Stimulated activated memory B cell treated with anti-CD40 and anti-IgM and Interleukin-4, amounts not matched to agents 10 μg/mL and 1 μg/mL and 100 μg/mL, for 72 hours (primary cell): Measurements from ENCODE around the gene C1orf185.
"Not testable (repeated sequence)": the region's sequence is repeated elsewhere in the genome, so short reads cannot be mapped to it uniquely, and the experiment has no call there.

Experiments used
- ATAC-seq: fragments of 150-1000 bp; cut with Tn5 transposase; 2 replicates; pipeline ENCODE4 v1.10.0; 2021
- H3K27ac Mint-ChIP-seq: one replicate; pipeline ENCODE4 v1.8.0; 2022; ENCODE audit warnings: mild to moderate bottlenecking, mixed read lengths
- H3K27me3 Mint-ChIP-seq: one replicate; pipeline ENCODE4 v1.8.0; 2022; ENCODE audit warnings: mixed read lengths
- H3K36me3 Mint-ChIP-seq: one replicate; pipeline ENCODE4 v1.8.0; 2022; ENCODE audit warnings: mixed read lengths
- H3K4me1 Mint-ChIP-seq: one replicate; pipeline ENCODE4 v1.8.0; 2022; ENCODE audit warnings: mixed read lengths
- H3K4me3 Mint-ChIP-seq: one replicate; pipeline ENCODE4 v1.8.0; 2022; ENCODE audit warnings: mild to moderate bottlenecking, moderate library complexity, mixed read lengths
- H3K9me3 Mint-ChIP-seq: one replicate; pipeline ENCODE4 v1.8.0; 2022; ENCODE audit warnings: mixed read lengths

C1orf185 gene

DNA sequence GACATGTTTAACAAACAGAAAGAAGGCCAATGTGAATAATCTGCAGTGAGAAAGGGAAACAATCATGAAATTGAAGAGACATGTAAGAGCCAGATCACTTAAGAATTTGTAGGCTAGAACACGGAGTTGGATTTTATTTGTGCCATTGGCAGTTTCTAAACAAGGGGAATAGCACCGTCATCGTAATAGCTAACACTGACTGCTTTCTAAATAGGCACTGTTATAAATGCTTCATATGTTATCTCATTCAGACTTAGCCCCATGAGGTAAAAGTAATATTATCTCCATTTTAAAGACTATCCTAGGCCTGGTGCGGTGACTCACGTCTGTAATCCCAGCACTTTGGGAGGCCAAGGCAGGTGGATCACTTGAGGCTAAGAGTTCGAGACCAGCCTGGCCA, 12.1 kb downstream of the C1orf185 start:
- Mint-ChIP-seq H3K27me3 (peaks cover 19% of the 10 kb centered on the region), H3K36me3 (no peaks in the 10 kb centered on the region), H3K4me3 (no peak overlapping the region), H3K9me3 (peaks cover 3% of the 10 kb centered on the region), H3K4me1 (peaks cover 2% of the 10 kb centered on the region), H3K27ac (no peak overlapping the region)
- no peak for ATAC-seq

DNA sequence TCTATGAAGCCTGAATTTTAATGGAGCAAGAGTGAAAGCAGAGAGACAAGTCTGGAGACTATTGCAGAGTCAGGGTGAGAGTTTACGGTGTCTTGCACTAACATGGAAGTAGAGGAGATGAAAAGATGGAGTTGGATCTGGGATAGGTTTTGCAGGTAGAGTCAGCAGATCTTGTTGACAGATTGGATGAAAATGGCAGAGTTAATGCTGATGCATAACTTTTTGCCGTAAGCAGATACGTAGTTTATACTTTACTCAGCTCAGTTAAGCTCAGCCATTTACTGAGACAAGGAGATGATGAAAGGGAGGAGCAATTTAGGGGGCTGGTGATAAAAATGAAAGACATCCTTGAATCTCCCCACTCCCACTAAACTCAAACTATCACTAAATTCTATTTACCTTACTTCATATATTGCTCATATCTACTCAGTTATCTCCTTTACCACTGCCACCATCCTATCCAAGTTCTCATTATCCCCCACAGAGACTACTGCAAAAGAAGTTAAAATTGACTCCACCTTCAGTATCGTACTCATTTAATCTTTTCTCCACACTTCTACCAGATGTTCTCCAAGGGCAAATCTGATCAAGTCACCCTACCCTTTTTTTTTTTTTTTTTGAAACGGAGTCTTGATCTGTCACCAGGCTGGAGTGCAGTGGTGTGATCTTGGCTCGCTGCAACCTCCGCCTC, 13.8 kb downstream of the C1orf185 start:
- Mint-ChIP-seq H3K27me3 (peaks cover 28% of the 10 kb centered on the region), H3K4me1 (no peaks in the 10 kb centered on the region), H3K27ac (no peak overlapping the region), H3K9me3 (no peaks in the 10 kb centered on the region), H3K4me3 (no peak overlapping the region), H3K36me3 (no peaks in the 10 kb centered on the region)
- no peak for ATAC-seq

DNA sequence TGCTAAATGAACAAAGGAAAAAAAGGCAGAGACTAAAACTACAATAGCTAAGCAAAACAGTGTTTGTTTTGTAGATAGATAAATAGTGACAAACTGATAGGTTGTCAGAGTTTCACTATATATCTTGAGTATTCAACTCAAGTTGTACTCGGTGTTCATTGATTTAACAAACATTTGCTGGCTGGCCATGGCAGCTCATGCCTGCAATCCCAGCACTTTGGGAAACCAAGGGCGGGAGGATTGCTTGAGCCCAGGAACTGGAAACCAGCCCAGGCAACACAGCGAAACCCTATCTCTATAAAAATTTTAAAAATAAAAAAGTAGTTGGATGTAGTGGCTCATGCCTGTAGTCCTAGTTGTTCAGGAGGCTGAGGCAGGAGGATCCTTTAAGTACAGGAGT, 17.3 kb downstream of the C1orf185 start:
- no peaks in the 10 kb centered on the region for H3K9me3 Mint-ChIP-seq
- no peak for ATAC-seq
- peaks cover 28% of the 10 kb centered on the region for H3K27me3 Mint-ChIP-seq
- no peak overlapping the region for H3K27ac Mint-ChIP-seq
- no peaks in the 10 kb centered on the region for H3K36me3 Mint-ChIP-seq
- H3K4me1 Mint-ChIP-seq: no peaks in the 10 kb centered on the region
- no peak overlapping the region for H3K4me3 Mint-ChIP-seq

DNA sequence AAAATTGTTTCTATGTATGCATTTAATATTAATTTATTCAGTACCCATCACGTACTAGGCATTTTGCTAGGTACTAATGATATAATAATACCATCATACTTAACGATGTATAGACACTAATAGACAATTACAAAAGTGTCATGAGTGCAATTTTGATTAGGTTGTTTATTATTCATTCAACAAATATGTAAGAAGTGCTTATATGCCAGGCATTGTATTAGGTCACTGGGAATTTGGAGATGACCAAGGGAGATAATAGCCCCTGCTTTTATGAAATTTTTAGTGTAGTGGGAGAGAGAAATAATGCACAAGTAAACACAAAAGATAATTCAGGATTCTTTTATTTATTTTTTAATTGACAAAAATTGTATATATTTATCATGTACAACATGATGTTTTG, 18.6 kb downstream of the C1orf185 start:
- H3K4me3 Mint-ChIP-seq: no peak overlapping the region
- no peaks in the 10 kb centered on the region for H3K9me3 Mint-ChIP-seq
- H3K27ac Mint-ChIP-seq: no peak overlapping the region
- ATAC-seq: no peak
- H3K27me3 Mint-ChIP-seq: peaks cover 28% of the 10 kb centered on the region
- no peaks in the 10 kb centered on the region for H3K36me3 Mint-ChIP-seq
- no peaks in the 10 kb centered on the region for H3K4me1 Mint-ChIP-seq

DNA sequence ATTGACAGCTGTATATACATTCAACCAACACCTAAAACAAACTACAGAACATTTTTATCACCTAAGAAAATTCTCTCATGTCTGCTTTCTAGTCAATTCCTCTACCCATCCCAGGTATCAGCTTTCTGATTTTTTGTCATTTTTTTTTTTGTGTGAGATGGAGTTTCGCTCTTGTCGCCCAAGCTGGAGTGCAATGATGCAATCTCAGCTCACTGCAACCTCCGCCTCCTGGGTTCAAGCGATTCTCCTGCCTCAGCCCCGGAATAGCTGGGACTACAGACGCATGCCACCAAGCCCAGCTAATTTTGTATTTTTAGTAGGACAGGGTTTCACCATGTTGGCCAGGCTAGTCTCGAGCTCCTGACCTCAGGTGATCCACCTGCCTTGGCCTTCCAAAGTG, 25.1 kb downstream of the C1orf185 start:
- not testable (repeated sequence) for H3K4me3 Mint-ChIP-seq, H3K27ac Mint-ChIP-seq, ATAC-seq, H3K36me3 Mint-ChIP-seq, H3K4me1 Mint-ChIP-seq, H3K9me3 Mint-ChIP-seq
- peaks cover 35% of the 10 kb centered on the region for H3K27me3 Mint-ChIP-seq

DNA sequence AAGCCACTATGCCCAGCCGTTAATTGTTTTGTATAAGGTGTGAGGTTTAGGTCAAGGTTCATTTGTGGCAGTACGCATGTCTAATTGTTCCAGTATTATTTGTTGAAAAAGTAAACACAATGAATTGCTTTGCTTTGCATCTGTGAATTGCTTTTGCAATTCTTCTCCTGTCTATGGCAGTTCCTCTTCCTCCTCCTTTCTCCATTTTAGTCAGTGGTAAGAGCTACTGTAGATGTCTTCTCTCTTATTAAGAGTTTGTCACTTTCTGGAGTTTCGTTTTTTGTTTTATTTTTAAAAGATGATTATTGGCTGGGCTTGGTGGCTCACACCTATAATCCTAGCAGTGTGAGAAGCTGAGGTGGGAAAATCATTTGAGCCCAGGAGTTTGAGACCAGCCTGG, 29.2 kb downstream of the C1orf185 start:
- Mint-ChIP-seq H3K36me3 (peaks cover 12% of the 10 kb centered on the region), H3K27ac (no peak overlapping the region), H3K27me3 (peaks cover 57% of the 10 kb centered on the region), H3K4me3 (no peak overlapping the region), H3K4me1 (no peaks in the 10 kb centered on the region), H3K9me3 (peaks cover 18% of the 10 kb centered on the region)
- no peak for ATAC-seq

DNA sequence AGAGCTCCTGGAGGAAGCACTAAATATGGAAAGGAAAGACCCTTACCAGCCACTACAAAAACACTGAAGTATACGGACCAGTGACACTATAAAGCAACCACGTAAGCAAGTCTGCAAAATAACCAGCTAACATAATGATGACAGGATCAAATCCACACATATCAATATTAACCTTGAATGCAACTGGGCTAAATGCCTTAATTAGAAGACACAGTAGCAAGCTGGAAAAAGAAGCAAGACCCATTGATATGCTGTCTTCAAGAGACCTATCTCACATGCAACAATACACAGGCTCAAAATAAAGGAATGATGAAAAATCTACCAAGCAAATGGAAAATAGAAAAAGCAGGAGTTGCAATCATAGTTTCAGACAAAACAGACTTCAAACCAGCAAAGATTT, 31.0 kb downstream of the C1orf185 start:
- H3K9me3 Mint-ChIP-seq: peaks cover 20% of the 10 kb centered on the region
- ATAC-seq: no peak
- no peak overlapping the region for H3K4me3 Mint-ChIP-seq
- no peak overlapping the region for H3K27ac Mint-ChIP-seq
- no peaks in the 10 kb centered on the region for H3K4me1 Mint-ChIP-seq
- peaks cover 12% of the 10 kb centered on the region for H3K36me3 Mint-ChIP-seq
- H3K27me3 Mint-ChIP-seq: peaks cover 57% of the 10 kb centered on the region

DNA sequence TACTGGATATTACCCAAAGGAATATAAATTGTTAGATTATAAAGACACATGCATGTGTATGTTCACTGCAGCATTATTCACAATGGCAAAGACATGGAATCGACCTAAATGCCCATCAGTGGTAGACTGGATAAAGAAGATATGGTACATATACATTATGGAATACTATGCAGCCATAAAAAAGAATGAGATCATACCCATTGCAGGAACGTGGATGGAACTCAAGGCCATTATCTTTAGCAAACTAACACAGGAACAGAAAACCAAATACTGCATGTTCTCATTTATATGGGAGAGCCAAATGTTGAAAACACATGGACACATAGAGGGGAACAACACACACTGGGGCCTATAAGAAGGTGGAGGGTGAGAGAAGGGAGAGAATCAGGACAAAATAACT, 35.7 kb downstream of the C1orf185 start:
- not testable (repeated sequence) for H3K4me3 Mint-ChIP-seq, H3K36me3 Mint-ChIP-seq, H3K27ac Mint-ChIP-seq, H3K4me1 Mint-ChIP-seq, ATAC-seq
- peaks cover 17% of the 10 kb centered on the region for H3K9me3 Mint-ChIP-seq
- peaks cover 24% of the 10 kb centered on the region for H3K27me3 Mint-ChIP-seq

DNA sequence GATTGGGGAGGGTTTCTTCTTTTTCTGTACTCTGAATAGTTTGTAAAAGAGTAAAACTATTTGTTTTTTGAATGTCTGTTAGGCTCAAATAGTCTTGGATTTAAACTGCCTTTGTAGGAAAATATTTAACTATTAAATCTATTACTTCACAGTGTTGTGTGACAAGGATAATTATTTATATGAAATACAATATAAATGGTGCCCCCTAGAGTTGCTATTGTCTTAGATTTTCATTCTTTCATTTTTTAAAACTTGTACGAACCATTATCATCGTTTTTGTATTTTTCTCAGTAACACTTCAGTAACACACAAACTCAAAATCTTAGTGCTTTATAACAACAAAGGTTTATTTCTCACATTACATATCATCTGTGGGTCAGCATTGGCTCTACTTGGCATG, 37.4 kb downstream of the C1orf185 start:
- no peak for ATAC-seq
- Mint-ChIP-seq H3K4me3 (no peak overlapping the region), H3K4me1 (no peaks in the 10 kb centered on the region), H3K27ac (no peak overlapping the region), H3K27me3 (peaks cover 21% of the 10 kb centered on the region), H3K9me3 (peaks cover 7% of the 10 kb centered on the region), H3K36me3 (peaks cover under 1% of the 10 kb centered on the region)

DNA sequence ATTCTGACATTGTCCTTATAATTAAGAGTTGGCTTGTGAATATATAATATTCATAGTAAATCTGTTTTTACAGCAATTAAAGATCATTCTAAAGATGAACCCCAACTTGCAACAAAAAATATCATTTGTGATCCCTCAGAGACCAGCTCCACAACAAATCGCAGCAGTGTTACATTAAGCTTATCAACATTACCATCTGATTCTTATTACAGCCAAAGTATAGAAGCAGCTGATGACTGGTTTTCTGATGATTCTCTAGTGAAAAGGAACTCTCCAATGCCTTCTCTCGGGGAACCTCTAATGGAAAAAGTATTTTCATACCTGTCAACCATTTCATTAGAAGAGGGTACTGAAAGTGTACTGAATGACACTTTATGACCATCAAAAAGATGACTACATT, 45.4 kb downstream of the C1orf185 start:
- no peak for ATAC-seq
- no peaks in the 10 kb centered on the region for H3K4me1 Mint-ChIP-seq
- peaks cover 19% of the 10 kb centered on the region for H3K27me3 Mint-ChIP-seq
- no peak overlapping the region for H3K27ac Mint-ChIP-seq
- no peaks in the 10 kb centered on the region for H3K36me3 Mint-ChIP-seq
- no peaks in the 10 kb centered on the region for H3K9me3 Mint-ChIP-seq
- no peak overlapping the region for H3K4me3 Mint-ChIP-seq

DNA sequence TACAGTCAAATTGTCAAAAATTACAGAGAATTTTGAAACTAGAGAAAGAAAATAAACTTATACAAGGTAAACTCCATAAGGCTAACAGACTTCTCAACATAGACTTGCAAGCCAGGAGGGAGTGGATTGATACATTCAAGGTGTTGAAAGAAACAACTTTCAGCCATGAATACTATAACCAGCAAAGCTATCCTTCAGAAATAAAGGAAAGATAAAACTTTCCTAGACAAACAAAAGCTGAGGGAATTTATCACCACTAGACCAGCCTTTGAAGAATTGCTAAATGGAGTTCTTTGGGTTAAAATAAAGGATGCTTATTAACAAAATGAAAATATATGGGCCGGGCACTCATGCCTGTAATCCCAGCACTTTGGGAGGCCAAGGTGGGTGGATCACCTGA, 52.7 kb downstream of the C1orf185 start:
- H3K27ac Mint-ChIP-seq: no peak overlapping the region
- peaks cover 50% of the 10 kb centered on the region for H3K27me3 Mint-ChIP-seq
- H3K4me3 Mint-ChIP-seq: no peak overlapping the region
- H3K36me3 Mint-ChIP-seq: peaks cover 6% of the 10 kb centered on the region
- peaks cover 7% of the 10 kb centered on the region for H3K4me1 Mint-ChIP-seq
- ATAC-seq: no peak
- peaks cover 10% of the 10 kb centered on the region for H3K9me3 Mint-ChIP-seq

DNA sequence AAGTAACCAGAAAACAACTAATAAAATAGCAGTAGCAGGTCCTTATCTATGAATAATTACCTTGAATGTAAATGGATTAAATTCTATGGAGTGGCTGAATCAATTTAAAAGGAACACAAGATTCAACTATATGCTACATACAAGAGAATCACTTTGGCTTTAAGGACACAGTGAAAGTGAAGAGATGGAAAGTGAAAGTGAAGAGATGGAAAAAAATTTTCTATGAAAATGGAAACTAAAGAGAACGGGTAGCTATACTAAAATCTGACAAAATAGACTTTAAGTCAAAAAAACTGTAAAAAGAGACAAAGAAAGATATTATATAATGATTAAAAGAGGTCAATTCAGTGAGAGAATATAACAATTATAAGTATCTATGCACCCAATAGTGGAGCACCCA, 54.7 kb downstream of the C1orf185 start:
- H3K9me3 Mint-ChIP-seq: peaks cover 10% of the 10 kb centered on the region
- peaks cover 7% of the 10 kb centered on the region for H3K4me1 Mint-ChIP-seq
- no peak for ATAC-seq
- H3K27ac Mint-ChIP-seq: no peak overlapping the region
- H3K27me3 Mint-ChIP-seq: peaks cover 51% of the 10 kb centered on the region
- H3K4me3 Mint-ChIP-seq: no peak overlapping the region
- H3K36me3 Mint-ChIP-seq: peaks cover 6% of the 10 kb centered on the region

DNA sequence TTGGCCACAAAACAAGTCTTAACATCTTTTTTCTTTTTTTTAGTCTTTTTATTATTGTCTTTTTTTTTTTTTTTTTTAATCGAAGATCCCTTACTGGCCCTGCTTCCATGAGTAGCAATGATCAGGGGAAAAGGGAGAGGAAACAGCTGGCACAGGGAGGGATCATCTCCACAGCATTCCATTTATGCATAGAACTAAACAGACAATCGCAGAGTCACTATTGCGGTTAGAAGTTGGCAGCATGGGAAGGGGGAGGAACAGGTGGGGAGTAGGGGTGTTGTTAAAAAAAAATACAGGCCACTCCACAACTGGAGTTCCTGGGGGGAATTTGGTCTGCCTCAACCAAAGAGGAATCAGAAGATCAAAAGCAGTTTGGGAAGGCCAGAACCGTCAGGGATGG, 55.4 kb downstream of the C1orf185 start:
- peaks cover 6% of the 10 kb centered on the region for H3K36me3 Mint-ChIP-seq
- no peak overlapping the region for H3K27ac Mint-ChIP-seq

DNA sequence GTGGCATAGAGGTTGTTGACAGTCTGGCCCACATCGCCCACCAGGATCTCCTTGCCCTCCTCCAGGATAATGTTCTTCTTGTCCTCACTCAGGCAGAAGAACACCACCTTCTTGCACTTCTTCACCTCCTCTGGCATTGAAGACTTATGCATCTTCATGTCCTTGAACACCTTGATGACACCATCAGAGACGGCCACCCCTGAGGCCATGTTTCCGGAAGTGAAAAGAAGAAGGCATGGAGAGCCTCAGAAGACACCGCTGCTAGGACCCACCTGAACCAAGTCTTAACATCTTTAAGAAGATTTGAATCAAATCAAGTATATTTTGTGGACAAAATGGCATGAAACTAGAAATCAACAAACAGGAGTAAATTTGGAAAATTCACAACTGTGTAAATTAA, 56.2 kb downstream of the C1orf185 start:
- no peak overlapping the region for H3K4me3 Mint-ChIP-seq
- H3K36me3 Mint-ChIP-seq: peaks cover 6% of the 10 kb centered on the region
- peaks cover 10% of the 10 kb centered on the region for H3K9me3 Mint-ChIP-seq
- H3K27me3 Mint-ChIP-seq: peaks cover 51% of the 10 kb centered on the region
- no peak overlapping the region for H3K27ac Mint-ChIP-seq
- peaks cover 7% of the 10 kb centered on the region for H3K4me1 Mint-ChIP-seq
- no peak for ATAC-seq

More for the DNA sequence above, 55.4 kb downstream of the C1orf185 start:
- Mint-ChIP-seq H3K9me3 (peaks cover 10% of the 10 kb centered on the region), H3K4me1 (peaks cover 7% of the 10 kb centered on the region), H3K4me3 (no peak overlapping the region), H3K27me3 (peaks cover 51% of the 10 kb centered on the region)
- ATAC-seq: no peak

DNA sequence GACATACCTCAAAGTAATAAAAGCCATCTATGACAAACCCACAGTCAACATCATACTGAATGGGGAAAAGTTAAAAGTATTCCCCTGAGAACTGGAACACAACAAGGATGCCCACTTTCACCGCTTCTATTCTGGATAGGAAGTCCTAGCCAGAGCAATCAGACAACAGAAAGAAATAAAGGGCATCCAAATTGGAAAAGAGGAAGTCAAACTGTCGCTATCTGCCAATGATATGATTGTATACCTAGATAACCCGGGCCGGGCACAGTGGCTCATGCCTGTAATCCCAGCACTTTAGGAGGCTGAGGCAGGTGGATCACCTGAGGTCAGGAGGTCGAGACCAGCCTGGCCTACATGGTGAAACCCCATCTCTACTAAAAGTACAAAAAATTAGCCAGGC, 60.5 kb downstream of the C1orf185 start:
- not testable (repeated sequence) for H3K9me3 Mint-ChIP-seq, ATAC-seq, H3K4me1 Mint-ChIP-seq, H3K4me3 Mint-ChIP-seq, H3K27ac Mint-ChIP-seq, H3K36me3 Mint-ChIP-seq
- H3K27me3 Mint-ChIP-seq: peaks cover 33% of the 10 kb centered on the region

DNA sequence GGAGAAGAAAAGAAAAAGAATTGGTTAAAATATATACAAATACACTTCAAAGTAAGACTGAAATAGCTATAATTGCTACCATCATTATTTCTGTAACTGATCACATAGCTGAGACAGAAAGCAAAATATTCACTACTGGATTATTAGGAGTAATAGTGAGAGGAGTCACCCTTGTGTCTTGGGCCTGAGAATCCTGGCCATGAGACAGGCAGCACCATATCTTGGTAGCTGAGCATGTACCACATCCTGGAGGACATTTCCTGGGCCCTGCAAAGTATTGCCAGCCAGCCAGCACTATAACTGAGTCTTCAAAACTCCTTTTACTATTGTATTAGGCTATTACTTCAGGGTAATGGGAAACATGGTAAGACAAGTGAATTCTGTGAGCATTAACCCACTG, 63.5 kb downstream of the C1orf185 start:
- Mint-ChIP-seq H3K4me3 (no peak overlapping the region), H3K4me1 (no peaks in the 10 kb centered on the region), H3K27ac (no peak overlapping the region), H3K9me3 (no peaks in the 10 kb centered on the region), H3K27me3 (peaks cover 3% of the 10 kb centered on the region), H3K36me3 (no peaks in the 10 kb centered on the region)
- ATAC-seq: no peak
